HCT116 (cell line): Measurements from ENCODE around the gene ALKBH1. TPM values are rescaled to one million over a fixed set of nuclear protein-coding genes. Genes with fewer than 3 reads are reported as not detected.

Source experiments
- ATAC-seq: fragments of 200-7000 bp; cut with Tn5 transposase; 2 replicates; pipeline ENCODE4 v1.9.1; 2020; ENCODE audit warnings: mild to moderate bottlenecking, moderate library complexity
- BruUV-seq: library from RNA; stranded (reverse); fragments of 400-500 nt; replicated peaks from 2 replicates; lab custom pipeline; 2021; lab: Mats Ljungman, UMichigan
- CTCF ChIA-PET: fragments of 300-600 bp; sonication (Branson Sonifier 250); formaldehyde crosslinking; loops from one replicate; lab custom pipeline; 2021; ENCODE audit warnings: antibody characterized with exemption; lab: Charles Lee
- POLR2A ChIA-PET: fragments of 300-600, 350-600 bp; sonication (Branson Sonifier 250); formaldehyde crosslinking; loops from one replicate; lab custom pipeline; 2021; ENCODE audit warnings: antibody characterized with exemption; lab: Charles Lee
- RAD21 ChIA-PET, 2 experiments: fragments of 300-600 bp; sonication (Branson Sonifier 250); formaldehyde crosslinking; loops; one replicate each; lab custom pipeline; 2023; ENCODE audit warnings: low total read pairs in 2 of 2; ENCODE audit not compliant: uncharacterized antibody in 2 of 2, unreplicated experiment in 2 of 2, low non-redundant PET in 1 of 2; lab: Charles Lee
- DNase-seq: peaks from one replicate; pipeline ENCODE4 v3.0.0-alpha.2; 2010; ENCODE audit warnings: low read depth, low spot score
- H2AFZ ChIP-seq: fragments of 200-600 bp; shearing (Covaris generic), sonication (generic); 2 replicates; pipeline ENCODE4 v1.6.1; 2017; ENCODE audit warnings: low read depth, mixed run types, mixed read lengths, antibody characterized with exemption, low read length; ENCODE audit not compliant: poor library complexity, severe bottlenecking
- H3K27ac ChIP-seq: 2 replicates; pipeline ENCODE4 v1.5.1; 2012; ENCODE audit warnings: low read depth, low read length
- H3K27me3 ChIP-seq: fragments of 200-600 bp; sonication (generic); 2 replicates; pipeline ENCODE4 v1.6.1; 2016; ENCODE audit warnings: mixed run types, low read length, mixed read lengths; ENCODE audit not compliant: insufficient read depth
- H3K36me3 ChIP-seq, 2 experiments: fragments of 200-500 bp in 1 of 2; fragments of 200-600 bp in 1 of 2; sonication (Bioruptor generic) in 1 of 2; sonication (generic) in 1 of 2; 2 replicates each; pipeline versions ENCODE4 v1.5.1 to v1.6.1; 2014 to 2016; ENCODE audit warnings: low read length in 2 of 2, inconsistent platforms in 1 of 2, mixed read lengths in 1 of 2, mixed run types in 1 of 2; ENCODE audit not compliant: insufficient read depth in 2 of 2, control insufficient read depth in 1 of 2
- H3K4me1 ChIP-seq, 2 experiments: fragments of 200-600 bp in 1 of 2; sonication (generic) in 1 of 2; 2 replicates each; pipeline versions ENCODE4 v1.5.1 to v1.6.1; 2012 to 2017; ENCODE audit warnings: low read length in 2 of 2, inconsistent platforms in 1 of 2, mild to moderate bottlenecking in 1 of 2, mixed read lengths in 1 of 2, mixed run types in 1 of 2, moderate library complexity in 1 of 2; ENCODE audit not compliant: insufficient read depth in 2 of 2, control insufficient read depth in 1 of 2
- H3K4me2 ChIP-seq: fragments of 200-600 bp; sonication (generic); 2 replicates; pipeline ENCODE4 v1.6.1; 2017; ENCODE audit warnings: mixed run types, low read length, mixed read lengths
- H3K4me3 ChIP-seq, 2 experiments: fragments of 200-600 bp in 1 of 2; sonication (generic) in 1 of 2; replicated peaks in 1 of 2; 2 replicates each; pipeline ENCODE4 v1.5.1; 2011 to 2016; ENCODE audit warnings: low read length in 2 of 2, control low read depth in 1 of 2, low read depth in 1 of 2, mild to moderate bottlenecking in 1 of 2, mixed read lengths in 1 of 2, mixed run types in 1 of 2
- H3K79me2 ChIP-seq: fragments of 200-600 bp; sonication (generic); 2 replicates; pipeline ENCODE4 v1.6.1; 2017; ENCODE audit warnings: mild to moderate bottlenecking, mixed run types, low read length, moderate library complexity, mixed read lengths; ENCODE audit not compliant: insufficient read depth
- H3K9ac ChIP-seq: fragments of 200-600 bp; sonication (generic); 2 replicates; pipeline ENCODE4 v1.6.1; 2016; ENCODE audit warnings: low read length, mixed read lengths
- H3K9me2 ChIP-seq: fragments of 200-600 bp; sonication (generic), shearing (Covaris generic); 2 replicates; pipeline ENCODE4 v1.6.1; 2017; ENCODE audit warnings: mixed run types, mild to moderate bottlenecking, moderate library complexity; ENCODE audit not compliant: insufficient read depth
- H3K9me3 ChIP-seq, 2 experiments: fragments of 200-500 bp in 1 of 2; fragments of 200-600 bp in 1 of 2; sonication (Bioruptor generic) in 1 of 2; sonication (generic) in 1 of 2; 2 replicates each; pipeline ENCODE4 v1.6.1; 2014 to 2017; ENCODE audit warnings: low read length in 2 of 2, mixed read lengths in 2 of 2, inconsistent platforms in 1 of 2, low read depth in 1 of 2, mild to moderate bottlenecking in 1 of 2, mixed run types in 1 of 2, moderate library complexity in 1 of 2; ENCODE audit not compliant: control insufficient read depth in 1 of 2, insufficient read depth in 1 of 2
- H4K20me1 ChIP-seq: fragments of 200-600 bp; sonication (generic), shearing (Covaris generic); 2 replicates; pipeline ENCODE4 v1.6.1; 2017; ENCODE audit warnings: mixed run types, mild to moderate bottlenecking, moderate library complexity; ENCODE audit not compliant: insufficient read depth
- CTCF ChIP-seq, 3 experiments: fragments of 200-600 bp in 1 of 3; sonication (generic) in 1 of 3; IDR thresholded peaks in 2 of 3; conservative IDR thresholded peaks in 1 of 3; 2 replicates each; pipeline ENCODE4 v1.5.1; 2012 to 2017; ENCODE audit warnings: low read depth in 2 of 3, low read length in 2 of 3, antibody characterized with exemption in 1 of 3, borderline replicate concordance in 1 of 3, control low read depth in 1 of 3, mild to moderate bottlenecking in 1 of 3, mixed read lengths in 1 of 3, mixed run types in 1 of 3, moderate library complexity in 1 of 3; ENCODE audit not compliant: insufficient read depth in 1 of 3
- RAD21 ChIP-seq: IDR thresholded peaks from 2 replicates; pipeline ENCODE4 v1.6.1; 2012; ENCODE audit warnings: low read depth, mild to moderate bottlenecking
- SRF ChIP-seq: IDR thresholded peaks from 2 replicates; pipeline ENCODE4 v1.6.1; 2012; ENCODE audit warnings: low read depth
- ZFX ChIP-seq: fragments of 450-650 bp; IDR thresholded peaks from 2 replicates; pipeline ENCODE4 v1.6.1; 2017
- ZNF274 ChIP-seq: fragments of 200-500 bp; sonication (Bioruptor generic); IDR thresholded peaks from 2 replicates; pipeline ENCODE4 v1.6.1; 2014; ENCODE audit warnings: mild to moderate bottlenecking, low read depth, low read length, inconsistent platforms
- intact Hi-C: fragments of 100-400 bp; cut with micrococcal nuclease; formaldehyde crosslinking; loops from 2 replicates; pipeline ENCODE4 v1.10.0; 2022
- total RNA-seq: library from RNA; stranded (reverse); gene quantifications from one replicate; pipeline ENCODE4 v1.2.1, GENCODE V29; 2021; ENCODE audit not compliant: unreplicated experiment

The ALKBH1 gene
- total RNA-seq, 1 experiment from 2014 or later: 14.4 TPM

- RAD21 ChIA-PET: no interaction called here
- no peak overlapping the region for H2AFZ ChIP-seq
- intact Hi-C loops: loop anchor here (5.0 kb wide), 1 partner anchor 109 kb away; no protein-coding TSS in a partner anchor
Measured at GRCh38 chr14:77708749-77709148, 926 bp upstream of the ALKBH1 start.

GRCh38 chr14:77707355-77707723 lies 484 bp downstream of the ALKBH1 start:
- ChIA-PET POLR2A (no interaction called here), CTCF (interaction anchor here (1.1 to 1.2 kb wide), 2 partner anchors 75 to 248 kb away, joined by 3 read pairs; no protein-coding TSS in a partner anchor), RAD21 (no interaction called here)
- TSS peak; percentile 71 for BruUV-seq
- Histone ChIP-seq H3K4me2 (peak overlapping the region; percentile 85), H2AFZ (no peak overlapping the region), H3K27me3 (no peaks in the 10 kb centered on the region), H3K36me3 (peaks cover 21 to 27% of the 10 kb centered on the region in 2 experiments; a peak in 3 of 4 replicates), H3K9me3 (no peaks in the 10 kb centered on the region), H4K20me1 (peaks cover 19% of the 10 kb centered on the region; the same call in 1 of the 2 replicates), H3K9ac (peak overlapping the region; percentile 92), H3K4me3 (peak overlapping the region; percentile 83 to 89), H3K79me2 (peaks cover 84% of the 10 kb centered on the region), H3K27ac (peak overlapping the region; percentile 50), H3K9me2 (no peaks in the 10 kb centered on the region), H3K4me1 (peaks cover 11 to 23% of the 10 kb centered on the region in 2 experiments; a peak in 3 of 4 replicates)
- TF ChIP-seq RAD21: peak; percentile 45
- no peak for TF ChIP-seq ZNF274
- TF ChIP-seq CTCF (IDR thresholded peaks at IDR 0.05 in 2 of 3, conservative IDR thresholded peaks at IDR 0.05 in 1 of 3; ENCODE audit: borderline replicate concordance in 1 of 3, insufficient read depth in 1 of 3, low read depth in 2 of 3, low read length in 2 of 3): peak; percentile 23 to 51 (median 31); a peak in 4 of 6 replicates
- ATAC-seq: peak; percentile 44
- intact Hi-C loops: loop anchor here (2.0 to 5.0 kb wide), 2 partner anchors 110 to 249 kb away; partner anchors contain the start of gene AHSA1
- DNase-seq: no peak

More at GRCh38 chr14:77708749-77709148, 926 bp upstream of the ALKBH1 start:
- H3K36me3 ChIP-seq: peaks cover 26 to 32% of the 10 kb centered on the region in 2 experiments; a peak in 3 of 4 replicates
- CTCF ChIA-PET: no interaction called here
- DNase-seq (no peak), ATAC-seq (no peak)
- H3K79me2 ChIP-seq: peaks cover 98% of the 10 kb centered on the region
- H3K9me3 ChIP-seq: no peaks in the 10 kb centered on the region
- peaks cover 11 to 23% of the 10 kb centered on the region in 2 experiments; a peak in 3 of 4 replicates for H3K4me1 ChIP-seq
- peaks cover 24% of the 10 kb centered on the region; the same call in 1 of the 2 replicates for H4K20me1 ChIP-seq
- TF ChIP-seq ZNF274 (no peak), SRF (no peak), ZFX (no peak)
- POLR2A ChIA-PET: no interaction called here
- peak overlapping the region; percentile 50 for H3K27ac ChIP-seq
- H3K27me3 ChIP-seq: no peaks in the 10 kb centered on the region
- peak overlapping the region; percentile 92 for H3K9ac ChIP-seq
- H3K9me2 ChIP-seq: no peaks in the 10 kb centered on the region
- BruUV-seq: TSS peak; percentile 73
- peak overlapping the region; percentile 85 for H3K4me2 ChIP-seq
- H3K4me3 ChIP-seq: peak overlapping the region; percentile 83 to 89
